ENCODE measurements around the gene FCRL2.
"Not testable (repeated sequence)": the region's sequence is repeated elsewhere in the genome, so short reads cannot be mapped to it uniquely, and the experiment has no call there.

The FCRL2 gene

DNA sequence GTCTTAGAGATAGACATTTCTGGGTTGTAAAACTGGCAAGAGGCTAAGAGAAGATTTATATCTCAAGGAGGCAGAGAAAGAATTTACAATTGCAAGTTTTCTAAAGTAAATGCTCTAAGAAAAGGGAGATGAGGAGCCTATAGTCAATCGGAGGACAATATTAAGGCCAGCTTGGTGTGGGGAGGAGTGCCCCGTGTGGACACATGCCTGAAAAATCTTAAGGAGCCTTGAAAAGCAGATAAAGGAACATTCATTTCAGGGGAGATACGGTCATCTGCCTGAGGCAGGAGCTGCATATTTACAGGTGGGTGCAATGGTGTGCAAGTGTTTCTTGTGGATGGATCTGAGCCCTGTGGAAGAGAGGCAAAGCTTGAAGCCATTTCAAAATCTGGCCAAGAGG, 25.6 kb downstream of the FCRL2 start:
- no peak for DNase-seq

DNA sequence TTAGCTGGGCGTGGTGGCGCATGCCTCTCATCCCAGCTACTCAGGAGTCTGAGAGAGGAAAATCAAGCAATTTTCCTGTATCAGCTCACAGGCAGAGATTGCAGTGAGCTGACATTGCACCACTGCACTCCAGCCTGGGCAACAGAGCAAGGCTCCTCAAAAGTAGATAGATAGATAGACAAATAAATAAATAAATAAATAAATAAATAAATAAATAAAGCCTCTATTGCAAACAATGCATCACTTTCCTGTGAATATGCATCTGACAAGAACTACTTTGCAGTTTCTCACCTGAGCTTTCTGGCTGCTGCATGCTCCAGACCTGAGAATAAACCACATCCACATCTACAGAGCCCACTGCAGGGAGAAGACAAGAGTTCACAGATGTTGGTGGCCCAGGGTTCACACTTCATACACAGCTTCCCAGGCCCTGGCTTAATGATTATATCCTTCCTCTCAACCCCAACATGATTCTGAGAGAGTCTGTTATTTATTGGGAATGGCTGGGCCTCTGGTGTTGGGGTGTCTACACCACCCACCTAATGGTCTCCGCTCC, 28.6 kb downstream of the FCRL2 start:
- DNase-seq, result no peak

DNA sequence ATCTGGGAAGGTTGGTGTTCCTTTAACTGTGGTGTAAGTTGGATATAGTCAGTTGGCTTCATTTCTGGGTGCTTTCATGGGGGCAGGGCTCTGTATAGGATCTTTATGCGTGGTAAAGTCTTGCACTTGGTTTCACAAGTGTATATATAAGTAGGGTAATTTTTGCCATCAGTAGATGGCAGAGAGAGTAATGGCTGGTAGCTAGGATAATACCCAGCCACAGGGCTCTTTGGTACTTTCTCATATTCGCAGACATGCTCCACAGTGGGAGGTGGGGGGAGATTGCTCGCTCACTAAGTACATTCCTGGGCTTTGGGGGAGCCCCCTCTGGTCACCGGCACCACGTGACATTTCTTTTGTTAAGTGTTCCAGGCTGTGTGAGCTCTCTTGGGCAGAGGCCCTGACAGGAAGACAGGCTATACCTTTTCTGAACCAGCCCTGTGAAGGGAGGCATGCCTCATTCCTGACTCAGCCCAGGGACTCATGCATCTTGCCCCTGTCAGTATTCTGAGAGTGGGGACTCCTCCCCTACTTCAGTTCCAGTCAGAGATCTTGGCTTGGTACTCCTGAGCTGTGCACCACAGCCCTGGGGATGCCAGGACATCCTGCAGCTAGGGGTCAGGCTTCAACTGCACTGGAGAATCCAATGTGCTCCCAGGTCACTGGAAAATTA, 37.6 kb downstream of the FCRL2 start:
- DNase-seq, result no peak

DNA sequence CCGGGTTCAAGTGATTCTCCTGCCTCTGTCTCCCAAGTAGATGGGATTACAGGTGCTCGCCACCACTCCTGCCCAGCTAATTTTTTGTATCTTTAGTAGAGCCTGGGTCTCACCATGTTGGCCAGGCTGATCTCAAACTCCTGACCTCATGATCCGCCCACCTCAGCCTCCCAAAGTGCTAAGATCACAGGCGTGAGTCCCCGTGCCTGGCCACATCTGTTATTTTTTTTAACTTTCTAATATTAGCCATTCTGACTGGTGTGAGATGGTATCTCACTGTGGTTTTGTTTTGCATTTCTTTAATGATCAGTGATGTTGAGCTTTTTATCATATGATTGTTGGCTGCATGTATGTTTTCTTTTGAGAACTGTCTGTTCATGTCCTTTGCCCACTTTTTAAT, 40.9 kb downstream of the FCRL2 start:
- DNase-seq, result not testable (repeated sequence)

DNA sequence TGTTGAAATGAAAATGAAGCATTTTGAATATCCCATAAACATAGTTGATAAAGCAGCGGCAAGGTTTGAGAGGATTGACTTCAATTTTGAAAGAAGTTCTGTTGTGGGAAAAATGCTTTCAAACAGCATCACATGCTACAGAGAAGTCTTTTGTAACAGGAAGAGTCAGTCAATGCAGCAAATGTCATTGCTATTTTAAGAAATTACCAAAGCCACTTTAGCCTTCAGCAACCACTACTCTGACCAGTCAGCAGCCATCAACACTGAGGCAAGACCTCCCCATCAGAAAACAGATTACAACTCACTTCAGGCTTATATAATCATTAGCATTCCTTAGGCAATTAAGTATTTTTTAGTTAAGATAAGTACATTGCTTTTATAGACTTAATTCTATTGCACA, 42.6 kb downstream of the FCRL2 start:
- DNase-seq, result no peak

DNA sequence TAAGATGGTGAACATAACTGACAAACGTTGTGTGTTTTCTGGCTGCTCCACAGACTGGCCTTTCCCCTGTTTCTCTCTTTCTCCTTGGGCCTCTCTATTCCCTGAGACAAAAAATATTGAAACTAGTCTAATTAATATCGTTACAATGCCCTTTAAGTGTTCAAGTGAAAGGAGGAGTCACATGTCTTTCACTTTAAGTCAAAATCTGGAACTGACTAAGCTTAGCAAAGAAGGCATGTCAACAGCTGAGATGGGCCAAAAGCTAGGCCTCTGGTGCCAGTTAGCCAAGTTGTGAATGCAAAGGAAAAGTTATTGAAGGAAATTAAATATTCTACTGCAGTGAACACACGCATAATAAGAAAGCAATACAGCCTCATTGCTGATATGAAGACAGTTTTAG, 44.2 kb downstream of the FCRL2 start:
- DNase-seq, result no peak

DNA sequence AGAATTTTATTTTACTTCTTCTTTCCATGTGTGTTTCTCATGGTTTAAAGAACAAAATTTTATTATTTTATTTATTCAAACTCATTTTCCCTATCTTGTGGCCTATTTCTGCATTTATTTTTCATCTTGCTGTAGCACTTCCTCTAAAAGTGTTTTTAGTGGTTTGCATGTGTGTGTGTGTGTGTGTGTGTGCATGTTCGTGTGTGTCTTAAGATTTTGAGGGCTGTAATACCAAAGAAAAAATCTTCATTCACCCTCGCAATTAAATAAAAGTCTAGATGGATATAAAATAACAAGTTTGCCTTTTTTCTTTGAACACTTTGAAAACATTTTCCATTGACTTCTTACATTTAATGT, 51.7 kb downstream of the FCRL2 start:
- DNase-seq, result no peak

DNA sequence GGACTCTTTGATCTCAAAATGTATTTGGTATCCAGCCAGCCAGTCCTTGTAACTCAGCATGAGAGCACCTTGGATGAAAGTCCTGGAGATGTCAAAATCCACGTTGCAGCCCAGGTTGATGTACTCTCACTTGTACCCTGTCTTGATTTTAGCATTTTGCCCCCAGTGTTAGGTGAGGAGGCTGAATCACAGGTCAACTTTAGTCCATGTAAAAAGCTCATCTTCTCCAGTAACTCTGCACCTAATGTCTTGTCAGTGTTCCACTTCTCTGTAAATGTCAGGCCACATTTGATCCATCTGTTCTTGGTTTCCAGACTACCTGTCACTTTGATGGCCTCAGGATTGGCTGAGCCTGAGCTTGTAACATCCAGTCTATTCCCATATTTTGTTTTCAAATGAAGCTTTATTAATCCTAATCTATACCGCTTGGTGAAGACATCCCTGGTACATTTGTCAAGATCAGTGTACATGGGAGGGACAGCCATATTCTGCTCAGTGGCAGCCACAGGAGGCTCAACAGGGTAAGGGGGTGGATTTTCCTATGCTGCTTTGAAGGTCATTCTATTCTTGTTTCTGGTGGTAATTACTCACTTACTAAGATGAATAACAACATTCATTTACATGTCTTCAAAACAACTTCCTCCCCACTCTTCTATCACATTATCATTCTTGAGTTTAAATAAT, 52.3 kb downstream of the FCRL2 start:
- DNase-seq, result no peak

DNA sequence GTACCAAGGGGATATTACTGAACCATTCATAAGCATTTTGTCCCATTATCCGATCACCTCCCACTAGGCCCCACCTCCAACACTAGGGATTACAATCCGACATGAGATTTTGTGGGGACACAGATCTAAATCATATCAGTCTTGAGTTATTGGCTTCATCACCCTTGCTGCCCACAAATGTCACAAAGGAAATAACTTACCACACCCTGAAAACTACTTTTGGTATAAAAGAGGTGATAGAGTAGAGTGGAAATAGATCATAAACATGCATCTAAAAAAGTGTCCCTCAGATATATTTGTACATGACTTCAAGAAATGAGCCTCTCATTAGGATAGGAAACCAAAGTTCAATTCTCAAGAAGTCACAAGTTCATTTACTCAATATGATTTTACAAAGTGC, 53.8 kb downstream of the FCRL2 start:
- no peak for DNase-seq

DNA sequence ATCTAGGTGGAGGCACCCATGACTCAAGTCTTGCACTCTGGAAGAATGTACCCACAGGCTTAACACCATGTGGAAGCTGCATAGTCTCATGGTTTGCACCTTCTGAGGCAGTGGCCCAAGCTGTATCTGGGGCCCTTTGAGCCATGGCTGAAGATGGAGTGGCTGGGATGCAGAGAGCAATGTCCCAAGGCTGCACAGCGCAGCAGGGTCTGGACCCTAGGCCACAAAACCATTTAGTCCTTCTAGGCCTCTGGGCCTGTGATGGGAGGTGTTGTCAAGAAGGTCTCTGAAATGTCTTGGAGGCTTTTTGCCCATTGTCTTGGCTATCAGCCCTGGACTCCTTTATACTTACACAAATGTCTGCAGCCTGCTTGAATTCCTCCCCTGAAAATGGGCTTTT, 54.9 kb downstream of the FCRL2 start:
- DNase-seq, result no peak

DNA sequence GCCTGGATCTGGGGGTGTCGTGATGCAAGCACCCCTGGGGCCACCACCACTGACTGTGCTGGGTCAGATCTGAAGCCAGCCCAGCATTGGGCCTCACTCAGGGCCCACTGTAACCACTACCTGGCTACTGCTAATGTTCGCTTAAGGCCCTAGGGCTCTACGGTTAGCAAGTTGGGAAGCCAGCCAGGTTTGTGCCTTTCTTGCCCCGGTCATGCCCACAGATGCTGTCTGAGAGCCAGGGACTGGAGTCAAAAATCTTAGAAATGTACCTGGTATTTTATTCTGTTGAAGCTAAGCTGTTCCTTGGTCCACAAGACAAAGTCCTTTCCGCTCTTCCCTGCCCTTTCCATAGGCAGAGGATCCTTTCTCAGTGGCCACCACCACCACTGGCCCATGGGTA, 61.2 kb downstream of the FCRL2 start:
- no peak for DNase-seq

DNA sequence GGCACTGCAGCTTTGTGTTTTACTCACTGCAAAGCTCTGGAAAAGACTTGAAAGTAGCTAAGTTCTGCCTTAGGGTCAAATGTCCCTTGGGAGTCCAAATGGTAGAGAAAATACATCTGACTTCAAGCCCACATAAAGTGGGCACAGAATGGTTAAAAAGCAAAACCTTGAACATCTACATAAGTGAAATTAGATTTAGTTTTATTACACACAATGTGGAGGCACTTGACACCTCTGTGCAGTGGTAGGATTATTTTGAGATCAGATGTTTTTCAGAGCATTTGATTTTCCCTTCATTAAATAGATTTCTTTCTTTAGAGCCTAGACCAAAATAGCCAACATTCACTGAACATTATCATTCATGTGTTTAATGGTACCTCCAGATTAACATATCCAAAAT, 65.1 kb downstream of the FCRL2 start:
- DNase-seq, result no peak

DNA sequence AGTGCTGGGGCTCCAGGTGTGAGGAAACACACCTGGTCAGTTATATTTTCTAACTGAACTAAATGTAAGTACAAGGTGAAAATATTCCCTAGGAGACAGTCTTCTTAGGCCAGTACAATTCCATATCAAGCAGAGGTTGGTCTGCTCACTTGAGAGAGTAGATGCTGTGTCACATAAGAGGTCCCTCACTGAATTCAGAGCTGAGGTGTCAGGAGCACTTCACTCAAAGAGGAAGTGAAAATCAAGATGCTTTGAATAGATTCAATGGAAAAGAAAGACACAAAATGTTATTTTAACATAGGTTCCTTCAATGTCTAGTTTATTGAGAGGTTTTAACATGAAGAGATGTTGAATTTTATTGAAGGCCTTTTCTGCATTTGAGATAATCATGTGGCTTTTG, 72.1 kb downstream of the FCRL2 start:
- DNase-seq, result no peak

DNA sequence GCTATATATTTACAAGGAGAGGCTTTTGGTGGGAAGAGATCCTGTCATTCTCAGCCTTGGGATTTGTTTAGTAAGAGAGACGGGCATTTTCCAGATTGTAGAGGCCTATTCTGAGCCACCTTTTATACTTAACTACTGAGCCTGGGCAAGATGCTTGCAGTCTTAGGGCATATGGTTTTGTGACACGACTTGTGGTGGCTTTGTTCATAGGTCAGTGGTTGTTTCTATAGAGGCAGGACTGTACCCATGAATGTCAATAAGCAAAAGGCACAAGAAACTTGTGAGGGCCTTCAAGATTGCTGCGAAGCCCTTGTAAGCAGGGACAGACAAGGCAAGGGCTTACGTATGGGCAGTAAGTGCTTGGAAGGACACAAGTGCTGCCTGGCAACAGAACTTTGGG, 73.0 kb downstream of the FCRL2 start:
- no peak for DNase-seq

DNA sequence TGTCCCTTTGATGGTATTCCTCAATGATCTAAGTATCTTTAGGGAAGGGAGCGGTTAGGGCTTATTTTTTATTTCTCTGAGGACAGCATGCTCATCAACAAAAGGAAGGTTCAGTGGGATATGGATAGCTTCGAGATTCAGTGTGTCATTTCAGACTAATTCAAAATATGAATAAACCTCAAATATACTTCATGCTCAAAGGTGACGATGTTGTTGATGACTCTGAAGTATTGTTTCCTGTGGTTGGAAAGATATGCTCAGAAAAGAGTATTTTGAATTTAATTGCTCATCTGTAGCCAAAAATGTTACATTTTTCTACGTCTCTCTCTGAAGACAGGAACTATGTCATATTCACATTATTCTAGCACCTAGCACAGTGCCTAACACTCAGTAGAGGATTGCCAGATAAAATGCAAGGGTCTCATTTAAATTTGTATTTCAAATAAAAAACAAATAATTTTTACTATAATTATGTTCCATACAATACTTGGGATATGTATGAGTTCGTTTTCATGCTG, 74.6 kb downstream of the FCRL2 start:
- no peak for DNase-seq

DNA sequence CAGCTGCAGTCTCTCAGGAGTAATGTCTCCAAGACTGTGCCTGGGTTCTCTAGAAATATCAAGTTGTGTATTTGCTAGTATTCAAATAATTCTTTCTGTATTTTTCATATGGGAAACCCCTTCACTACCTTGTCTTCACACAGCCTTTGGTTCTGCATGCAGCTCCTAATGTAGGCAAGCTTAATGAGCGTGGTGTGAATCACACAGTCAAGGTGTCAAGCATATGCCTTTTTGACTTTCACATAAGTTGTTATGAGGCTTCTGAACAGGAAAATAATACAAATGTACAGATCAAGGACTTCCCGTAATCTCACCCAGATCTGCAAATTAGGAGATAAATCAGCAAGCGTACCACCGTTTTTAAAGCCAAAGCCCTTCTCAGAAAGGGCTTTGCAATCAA, 76.2 kb downstream of the FCRL2 start, which contains the start of gene FCRL3:
TSS of gene FCRL3 (minus strand) at position 38 of the 400 bp plus-strand sequence. CDS start 280 bp downstream, outside the sequence.
- no peak for DNase-seq

DNA sequence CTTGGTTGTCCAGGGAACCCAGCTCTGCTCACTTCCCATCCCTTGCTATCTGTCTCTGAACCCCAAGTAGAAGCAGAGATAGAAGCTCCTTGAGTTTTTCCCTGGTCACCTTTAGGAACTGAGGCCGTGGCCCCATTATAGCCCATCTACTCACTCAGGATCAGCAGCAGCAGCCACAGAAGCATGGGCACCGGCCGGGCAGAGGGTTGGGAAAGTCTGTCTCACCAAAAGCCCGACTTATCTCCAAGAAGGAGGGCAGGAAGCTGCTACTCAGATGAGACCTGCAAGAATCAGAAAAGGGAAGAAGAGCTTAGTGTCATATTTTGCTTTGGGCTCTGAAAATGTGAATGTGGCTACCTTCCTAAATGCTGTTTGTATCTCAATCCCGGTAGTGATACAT, 76.6 kb downstream of the FCRL2 start:
- DNase-seq, result no peak

DNA sequence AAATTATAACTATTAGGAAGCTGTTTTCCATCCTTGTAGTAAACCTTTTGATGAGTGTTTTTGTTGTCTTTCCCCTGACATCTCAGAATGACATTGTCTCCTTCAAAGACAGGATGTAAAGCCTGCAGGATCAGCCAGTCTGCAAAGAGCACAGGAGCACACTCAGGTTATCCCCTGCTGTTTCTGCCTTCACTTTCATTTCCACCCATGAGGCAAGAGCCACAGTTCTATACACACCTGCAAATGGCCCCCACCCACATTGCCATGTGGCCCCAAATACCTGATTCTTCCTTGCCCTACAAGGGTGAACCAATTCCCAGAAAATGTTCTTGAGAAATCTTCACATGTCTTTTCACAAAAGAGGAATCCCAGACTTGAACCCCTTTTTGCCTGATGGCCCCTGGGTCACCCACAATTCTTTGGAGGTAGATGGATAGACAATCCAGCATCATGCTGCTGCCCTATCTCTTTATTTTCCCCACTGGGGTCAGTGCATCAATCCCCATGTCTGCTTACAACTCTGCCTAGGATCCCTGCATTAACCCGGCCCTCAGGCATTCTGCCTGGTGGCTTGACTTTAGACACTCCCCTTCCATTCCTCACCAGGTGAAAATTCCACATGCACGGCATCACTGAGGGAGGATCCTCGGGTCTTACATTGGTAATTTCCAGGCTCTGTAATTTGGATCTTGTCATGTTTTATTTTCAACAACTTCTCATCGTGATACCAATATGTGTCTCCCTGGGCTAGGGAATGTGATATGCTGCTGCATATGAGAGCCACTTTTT, 79.0 kb downstream of the FCRL2 start:
- DNase-seq, result no peak

DNA sequence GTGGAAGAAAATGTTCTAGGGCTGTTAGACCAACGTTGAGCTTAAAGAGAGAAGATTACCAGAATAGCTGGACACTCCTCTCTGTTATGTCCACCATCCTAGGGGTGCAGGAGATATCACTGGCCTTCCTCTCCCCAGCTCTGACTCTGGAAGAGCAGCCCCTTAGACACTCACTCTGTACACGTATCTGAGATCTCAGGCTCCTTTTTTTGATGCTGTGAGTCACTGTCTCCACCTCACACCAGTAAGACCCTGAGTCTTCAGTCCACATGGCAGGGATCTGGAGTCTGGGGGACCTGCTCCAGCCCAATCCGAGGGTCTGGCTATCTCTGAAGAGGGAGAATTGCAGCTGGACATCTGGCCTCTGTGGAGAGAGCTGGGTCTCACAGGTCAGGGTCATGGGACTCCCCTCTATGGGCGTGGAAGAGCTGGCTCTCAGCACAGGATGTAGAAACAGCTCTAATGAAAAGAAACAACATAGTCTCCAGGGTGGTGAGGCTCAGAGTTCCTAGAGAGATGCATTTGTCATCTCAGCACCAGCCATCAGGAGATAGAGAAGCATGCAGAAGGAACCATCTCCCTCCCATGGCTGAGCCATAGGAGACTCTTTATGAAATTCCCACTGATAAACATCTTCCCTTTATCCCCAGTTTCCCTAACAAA, 79.8 kb downstream of the FCRL2 start:
- DNase-seq, result no peak

Measured in fibroblast of skin of scalp (primary cell).